ENCODE results near the gene MAMDC4.

The MAMDC4 gene

GRCh38 chr9:136896027-136896426 lies 43.9 kb downstream of the MAMDC4 start:
- DNase-seq, result no peak

- DNase-seq, result no peak
Observed at GRCh38 chr9:136898483-136899100, 46.4 kb downstream of the MAMDC4 start.

- no peak for DNase-seq
Observed at GRCh38 chr9:136899196-136899595, 47.0 kb downstream of the MAMDC4 start.

- no peak for DNase-seq
Observed at GRCh38 chr9:136900556-136900955, 48.4 kb downstream of the MAMDC4 start.

GRCh38 chr9:136900988-136901515 lies 48.9 kb downstream of the MAMDC4 start:
- DNase-seq, result no peak

GRCh38 chr9:136901516-136902258 lies 49.5 kb downstream of the MAMDC4 start:
- no peak for DNase-seq

GRCh38 chr9:136902259-136902821 lies 50.2 kb downstream of the MAMDC4 start:
- DNase-seq, result no peak

GRCh38 chr9:136903041-136903554 lies 51.0 kb downstream of the MAMDC4 start:
- no peak for DNase-seq

- DNase-seq, result no peak
Observed at GRCh38 chr9:136906266-136906665, 54.1 kb downstream of the MAMDC4 start.

- DNase-seq, result no peak
Observed at GRCh38 chr9:136907011-136907914, 55.1 kb downstream of the MAMDC4 start.

All from NCI-H82 (cell line).